Measurements from ENCODE around the gene SOX9. TPM values are rescaled to one million over a fixed set of nuclear protein-coding genes. Genes with fewer than 3 reads are reported as not detected.

Gene SOX9
- polyA plus RNA-seq, 2 donors, result 3.7 to 11.4 TPM

GRCh38 chr17:72092710-72093322, 28.0 kb upstream of the SOX9 start:
- H3K27me3 ChIP-seq (ENCODE audit: control insufficient read depth in 1 of 2, insufficient read depth in 2 of 2, low read length in 2 of 2), result no peaks in the 10 kb centered on the region
- no peaks in the 10 kb centered on the region for H3K9me3 ChIP-seq (ENCODE audit: control insufficient read depth in 2 of 2, insufficient read depth in 1 of 2, low read depth in 1 of 2, low read length in 1 of 2)
- no peak overlapping the region for H3K4me3 ChIP-seq (ENCODE audit: low read depth in 1 of 2, low read length in 2 of 2)
- no peak overlapping the region for H3K27ac ChIP-seq (ENCODE audit: low read depth in 2 of 2, low read length in 1 of 2)
- no peaks in the 10 kb centered on the region for H3K4me1 ChIP-seq (ENCODE audit: control insufficient read depth in 2 of 2, insufficient read depth in 2 of 2, low read length in 1 of 2)
- WGBS, 2 donors, result 67 to 83% methylated on average over 1 of the region's 1 CpG
- no peaks in the 10 kb centered on the region for H3K36me3 ChIP-seq (ENCODE audit: control insufficient read depth in 2 of 2, insufficient read depth in 2 of 2, low read length in 1 of 2)

DNA sequence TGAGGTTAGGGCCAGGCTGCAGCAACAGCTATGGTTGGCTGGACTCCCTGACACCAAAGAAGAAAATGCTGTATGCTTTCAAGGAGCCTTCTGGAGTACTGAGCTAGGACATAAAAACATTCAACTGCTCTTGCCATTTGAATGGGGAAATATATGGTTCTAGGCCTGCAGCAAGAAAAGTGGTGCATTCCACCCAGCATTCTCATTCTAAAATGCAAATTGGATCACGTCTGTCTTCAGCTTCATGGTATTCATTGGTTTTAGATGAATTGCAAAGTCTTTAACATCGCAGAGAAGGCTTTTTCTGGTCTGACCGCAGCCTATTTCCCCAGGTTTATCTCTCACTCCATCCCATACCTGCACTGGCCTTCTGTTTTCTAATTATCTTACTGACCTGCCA, 27.1 kb upstream of the SOX9 start:
- no peak overlapping the region for H3K4me3 ChIP-seq (ENCODE audit: low read depth in 1 of 2, low read length in 2 of 2)
- WGBS, 2 donors, result 85 to 86% methylated on average over 3 of the region's 3 CpGs
- H3K36me3 ChIP-seq (ENCODE audit: control insufficient read depth in 2 of 2, insufficient read depth in 2 of 2, low read length in 1 of 2), result no peaks in the 10 kb centered on the region
- H3K9me3 ChIP-seq (ENCODE audit: control insufficient read depth in 2 of 2, insufficient read depth in 1 of 2, low read depth in 1 of 2, low read length in 1 of 2), result no peaks in the 10 kb centered on the region
- no peak overlapping the region for H3K27ac ChIP-seq (ENCODE audit: low read depth in 2 of 2, low read length in 1 of 2)
- H3K4me1 ChIP-seq (ENCODE audit: control insufficient read depth in 2 of 2, insufficient read depth in 2 of 2, low read length in 1 of 2), result no peaks in the 10 kb centered on the region
- H3K27me3 ChIP-seq (ENCODE audit: control insufficient read depth in 1 of 2, insufficient read depth in 2 of 2, low read length in 2 of 2), result no peaks in the 10 kb centered on the region

GRCh38 chr17:72095316-72095715, 25.5 kb upstream of the SOX9 start:
- WGBS, 2 donors, result 61 to 65% methylated on average over 4 of the region's 4 CpGs
- Histone ChIP-seq H3K27me3 (ENCODE audit: control insufficient read depth in 1 of 2, insufficient read depth in 2 of 2, low read length in 2 of 2) (no peaks in the 10 kb centered on the region), H3K4me1 (ENCODE audit: control insufficient read depth in 2 of 2, insufficient read depth in 2 of 2, low read length in 1 of 2) (no peaks in the 10 kb centered on the region), H3K4me3 (ENCODE audit: low read depth in 1 of 2, low read length in 2 of 2) (no peak overlapping the region), H3K9me3 (ENCODE audit: control insufficient read depth in 2 of 2, insufficient read depth in 1 of 2, low read depth in 1 of 2, low read length in 1 of 2) (no peaks in the 10 kb centered on the region), H3K36me3 (ENCODE audit: control insufficient read depth in 2 of 2, insufficient read depth in 2 of 2, low read length in 1 of 2) (no peaks in the 10 kb centered on the region), H3K27ac (ENCODE audit: low read depth in 2 of 2, low read length in 1 of 2) (no peak overlapping the region)

DNA sequence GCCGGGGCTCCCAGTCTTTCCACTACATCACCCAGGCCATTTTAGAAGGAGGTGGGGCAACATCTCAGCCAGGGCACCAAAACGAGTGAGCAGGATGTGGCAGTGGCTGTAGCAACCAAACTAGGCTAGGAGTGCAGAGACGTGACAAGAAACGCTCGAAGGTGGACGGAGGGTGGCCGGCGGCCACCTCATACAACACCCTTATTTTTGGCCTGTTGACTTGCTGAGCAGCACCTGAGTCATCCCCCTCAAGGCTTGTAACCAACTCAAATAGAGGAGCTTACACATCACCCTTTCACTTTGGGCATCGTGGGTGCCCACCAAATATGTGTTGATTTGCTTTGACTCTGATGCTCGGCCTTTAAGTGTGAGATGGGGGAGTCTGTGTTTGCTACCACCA, 23.7 kb upstream of the SOX9 start:
- Histone ChIP-seq H3K9me3 (ENCODE audit: control insufficient read depth in 2 of 2, insufficient read depth in 1 of 2, low read depth in 1 of 2, low read length in 1 of 2) (no peaks in the 10 kb centered on the region), H3K27me3 (ENCODE audit: control insufficient read depth in 1 of 2, insufficient read depth in 2 of 2, low read length in 2 of 2) (no peaks in the 10 kb centered on the region), H3K4me3 (ENCODE audit: low read depth in 1 of 2, low read length in 2 of 2) (no peak overlapping the region), H3K27ac (ENCODE audit: low read depth in 2 of 2, low read length in 1 of 2) (no peak overlapping the region), H3K4me1 (ENCODE audit: control insufficient read depth in 2 of 2, insufficient read depth in 2 of 2, low read length in 1 of 2) (no peaks in the 10 kb centered on the region), H3K36me3 (ENCODE audit: control insufficient read depth in 2 of 2, insufficient read depth in 2 of 2, low read length in 1 of 2) (no peaks in the 10 kb centered on the region)
- WGBS, 2 donors, result 83 to 84% methylated on average over 10 of the region's 10 CpGs

- 80 to 85% methylated on average over 4 of the region's 4 CpGs for WGBS, 2 donors
- Histone ChIP-seq H3K9me3 (ENCODE audit: control insufficient read depth in 2 of 2, insufficient read depth in 1 of 2, low read depth in 1 of 2, low read length in 1 of 2) (no peaks in the 10 kb centered on the region), H3K36me3 (ENCODE audit: control insufficient read depth in 2 of 2, insufficient read depth in 2 of 2, low read length in 1 of 2) (no peaks in the 10 kb centered on the region), H3K27me3 (ENCODE audit: control insufficient read depth in 1 of 2, insufficient read depth in 2 of 2, low read length in 2 of 2) (no peaks in the 10 kb centered on the region), H3K27ac (ENCODE audit: low read depth in 2 of 2, low read length in 1 of 2) (no peak overlapping the region), H3K4me3 (ENCODE audit: low read depth in 1 of 2, low read length in 2 of 2) (no peak overlapping the region), H3K4me1 (ENCODE audit: control insufficient read depth in 2 of 2, insufficient read depth in 2 of 2, low read length in 1 of 2) (no peaks in the 10 kb centered on the region)
Observed at GRCh38 chr17:72099919-72100318, 20.9 kb upstream of the SOX9 start.

DNA sequence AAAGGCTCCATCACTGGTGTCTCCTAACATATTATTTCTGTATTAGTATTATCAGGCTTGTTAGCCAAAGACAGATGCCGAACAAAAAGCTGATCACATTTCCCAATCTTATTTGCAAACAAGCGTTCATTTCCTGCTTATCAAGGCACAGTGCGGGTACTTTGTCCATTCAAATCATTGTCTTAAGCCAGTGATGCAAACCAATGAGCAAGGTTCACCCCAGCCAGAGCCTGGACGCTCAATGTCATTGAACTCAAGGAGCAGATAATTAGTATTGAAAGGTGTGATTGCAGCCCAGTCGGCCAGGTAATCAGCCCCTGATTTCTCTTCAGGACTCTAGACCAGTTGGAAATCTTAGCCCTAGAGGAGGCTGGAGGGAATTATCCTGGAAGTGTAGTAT, 20.4 kb upstream of the SOX9 start:
- WGBS, 2 donors, result 73 to 86% methylated on average over 5 of the region's 5 CpGs
- Histone ChIP-seq H3K4me3 (ENCODE audit: low read depth in 1 of 2, low read length in 2 of 2) (no peak overlapping the region), H3K27me3 (ENCODE audit: control insufficient read depth in 1 of 2, insufficient read depth in 2 of 2, low read length in 2 of 2) (no peaks in the 10 kb centered on the region), H3K27ac (ENCODE audit: low read depth in 2 of 2, low read length in 1 of 2) (no peak overlapping the region), H3K36me3 (ENCODE audit: control insufficient read depth in 2 of 2, insufficient read depth in 2 of 2, low read length in 1 of 2) (no peaks in the 10 kb centered on the region), H3K9me3 (ENCODE audit: control insufficient read depth in 2 of 2, insufficient read depth in 1 of 2, low read depth in 1 of 2, low read length in 1 of 2) (no peaks in the 10 kb centered on the region), H3K4me1 (ENCODE audit: control insufficient read depth in 2 of 2, insufficient read depth in 2 of 2, low read length in 1 of 2) (no peaks in the 10 kb centered on the region)

DNA sequence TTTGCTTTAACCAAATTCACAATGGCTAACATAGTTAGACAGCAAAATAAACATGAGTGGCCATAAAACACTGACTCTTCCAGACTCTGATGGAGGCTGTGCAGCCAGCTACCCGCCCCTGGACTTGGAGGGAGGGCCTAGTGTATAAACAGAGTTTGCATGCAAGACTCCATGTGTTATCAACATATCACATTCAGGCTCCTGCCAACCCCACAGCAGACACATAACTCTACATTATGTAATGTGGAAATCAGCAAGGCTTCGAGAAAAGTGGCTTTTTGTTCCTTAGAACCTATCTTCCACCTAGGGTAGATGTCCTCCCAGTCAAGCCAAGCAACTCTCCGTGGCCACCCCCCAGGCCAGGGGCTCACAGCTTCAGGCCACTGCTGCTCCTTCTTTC, 19.3 kb upstream of the SOX9 start:
- Histone ChIP-seq H3K9me3 (ENCODE audit: control insufficient read depth in 2 of 2, insufficient read depth in 1 of 2, low read depth in 1 of 2, low read length in 1 of 2) (no peaks in the 10 kb centered on the region), H3K36me3 (ENCODE audit: control insufficient read depth in 2 of 2, insufficient read depth in 2 of 2, low read length in 1 of 2) (no peaks in the 10 kb centered on the region), H3K4me1 (ENCODE audit: control insufficient read depth in 2 of 2, insufficient read depth in 2 of 2, low read length in 1 of 2) (no peaks in the 10 kb centered on the region), H3K27ac (ENCODE audit: low read depth in 2 of 2, low read length in 1 of 2) (no peak overlapping the region), H3K4me3 (ENCODE audit: low read depth in 1 of 2, low read length in 2 of 2) (no peak overlapping the region), H3K27me3 (ENCODE audit: control insufficient read depth in 1 of 2, insufficient read depth in 2 of 2, low read length in 2 of 2) (no peaks in the 10 kb centered on the region)
- WGBS, 2 donors, result 55 to 67% methylated on average over 3 of the region's 3 CpGs

GRCh38 chr17:72102366-72102765, 18.5 kb upstream of the SOX9 start:
- 77 to 96% methylated on average over 1 of the region's 1 CpG for WGBS, 2 donors
- no peaks in the 10 kb centered on the region for H3K9me3 ChIP-seq (ENCODE audit: control insufficient read depth in 2 of 2, insufficient read depth in 1 of 2, low read depth in 1 of 2, low read length in 1 of 2)
- no peaks in the 10 kb centered on the region for H3K27me3 ChIP-seq (ENCODE audit: control insufficient read depth in 1 of 2, insufficient read depth in 2 of 2, low read length in 2 of 2)
- H3K4me3 ChIP-seq (ENCODE audit: low read depth in 1 of 2, low read length in 2 of 2), result no peak overlapping the region
- H3K36me3 ChIP-seq (ENCODE audit: control insufficient read depth in 2 of 2, insufficient read depth in 2 of 2, low read length in 1 of 2), result no peaks in the 10 kb centered on the region
- no peaks in the 10 kb centered on the region for H3K4me1 ChIP-seq (ENCODE audit: control insufficient read depth in 2 of 2, insufficient read depth in 2 of 2, low read length in 1 of 2)
- no peak overlapping the region for H3K27ac ChIP-seq (ENCODE audit: low read depth in 2 of 2, low read length in 1 of 2)

DNA sequence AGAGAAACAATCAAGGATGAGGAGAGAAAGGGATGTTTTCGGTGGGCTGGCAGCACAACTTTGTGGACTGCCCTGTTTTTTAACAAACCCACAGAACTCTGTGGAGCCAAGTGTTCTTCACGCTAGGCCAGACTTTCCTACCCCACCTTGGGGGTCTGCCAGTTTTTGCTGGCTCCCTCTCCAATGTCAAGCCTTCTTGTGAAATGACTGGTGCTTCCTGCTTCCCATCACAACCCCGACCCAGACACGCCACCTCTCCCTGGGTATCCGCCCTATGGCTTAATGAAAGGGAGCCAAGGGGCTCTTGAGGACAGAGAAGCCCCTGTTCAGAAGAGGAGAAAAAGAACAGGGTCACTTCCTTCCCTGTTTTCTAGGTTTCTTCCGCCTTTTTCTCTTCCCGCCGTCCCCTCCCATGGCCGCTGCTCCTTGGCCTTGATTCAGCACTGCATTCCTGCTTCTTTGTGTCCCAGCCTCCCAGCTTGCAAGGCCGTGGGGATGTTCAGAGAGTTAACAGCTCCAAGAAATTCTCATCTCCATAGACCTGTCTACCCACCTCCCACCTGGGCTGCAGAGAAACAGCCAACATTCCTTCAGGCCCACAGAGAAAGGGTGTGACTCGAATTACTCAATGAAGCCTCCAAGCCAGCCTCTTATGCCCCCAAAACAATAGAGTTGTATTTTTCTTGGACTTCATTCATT, 16.5 kb upstream of the SOX9 start:
- Histone ChIP-seq H3K36me3 (ENCODE audit: control insufficient read depth in 2 of 2, insufficient read depth in 2 of 2, low read length in 1 of 2) (no peaks in the 10 kb centered on the region), H3K4me3 (ENCODE audit: low read depth in 1 of 2, low read length in 2 of 2) (no peak overlapping the region), H3K9me3 (ENCODE audit: control insufficient read depth in 2 of 2, insufficient read depth in 1 of 2, low read depth in 1 of 2, low read length in 1 of 2) (no peaks in the 10 kb centered on the region), H3K4me1 (ENCODE audit: control insufficient read depth in 2 of 2, insufficient read depth in 2 of 2, low read length in 1 of 2) (no peaks in the 10 kb centered on the region), H3K27me3 (ENCODE audit: control insufficient read depth in 1 of 2, insufficient read depth in 2 of 2, low read length in 2 of 2) (no peaks in the 10 kb centered on the region), H3K27ac (ENCODE audit: low read depth in 2 of 2, low read length in 1 of 2) (no peak overlapping the region)
- 68 to 74% methylated on average over 11 of the region's 11 CpGs for WGBS, 2 donors

DNA sequence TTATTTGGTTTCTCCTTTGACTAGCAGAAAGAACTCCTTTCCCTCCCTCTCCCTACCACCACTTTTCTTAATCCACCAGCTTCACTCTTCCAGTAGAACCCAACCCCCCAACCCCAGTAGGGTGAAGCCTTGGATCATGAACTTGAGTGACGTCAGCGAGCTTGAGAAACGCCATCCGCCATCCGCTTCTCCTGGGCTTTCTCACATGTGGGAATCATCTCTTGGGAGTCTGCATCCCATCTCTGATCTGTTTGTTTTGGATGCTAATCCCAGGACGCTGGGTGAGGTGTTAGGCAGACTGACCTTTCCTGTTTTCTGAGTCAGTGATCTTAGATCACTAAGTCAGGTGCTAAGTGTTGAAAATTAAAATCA, 16.0 kb upstream of the SOX9 start:
- Histone ChIP-seq H3K27ac (ENCODE audit: low read depth in 2 of 2, low read length in 1 of 2) (no peak overlapping the region), H3K4me1 (ENCODE audit: control insufficient read depth in 2 of 2, insufficient read depth in 2 of 2, low read length in 1 of 2) (no peaks in the 10 kb centered on the region), H3K9me3 (ENCODE audit: control insufficient read depth in 2 of 2, insufficient read depth in 1 of 2, low read depth in 1 of 2, low read length in 1 of 2) (no peaks in the 10 kb centered on the region), H3K4me3 (ENCODE audit: low read depth in 1 of 2, low read length in 2 of 2) (no peak overlapping the region), H3K36me3 (ENCODE audit: control insufficient read depth in 2 of 2, insufficient read depth in 2 of 2, low read length in 1 of 2) (no peaks in the 10 kb centered on the region), H3K27me3 (ENCODE audit: control insufficient read depth in 1 of 2, insufficient read depth in 2 of 2, low read length in 2 of 2) (no peaks in the 10 kb centered on the region)
- WGBS, 2 donors, result 64 to 69% methylated on average over 6 of the region's 6 CpGs

Data from esophagus (tissue), 2 donors.